ENCODE measurements around the gene BOLA1. TPM values are rescaled to one million over a fixed set of nuclear protein-coding genes. Genes with fewer than 3 reads are reported as not detected.
A peak's percentile ranks its signal among the peaks of the same experiment; 100 is the strongest.

Gene BOLA1
- total RNA-seq, 1 donor from 2014 or later, result 19.4 TPM

- no peak for DNase-seq
- TF ChIP-seq CTCF (IDR thresholded peaks at IDR 0.05; ENCODE audit: borderline replicate concordance), result no peak
- Histone ChIP-seq H3K36me3 (no peaks in the 10 kb centered on the region), H3K27ac (replicated peaks) (no peak overlapping the region), H3K4me3 (no peak overlapping the region), H3K4me1 (peaks cover 10% of the 10 kb centered on the region), H3K9me3 (replicated peaks) (no peaks in the 10 kb centered on the region), H3K27me3 (ENCODE audit: low read depth) (peaks cover 23% of the 10 kb centered on the region)
- intact Hi-C loops (cut with micrococcal nuclease), result no loop called here
Measured at GRCh38 chr1:149915429-149916192, 16.2 kb downstream of the BOLA1 start.

DNA sequence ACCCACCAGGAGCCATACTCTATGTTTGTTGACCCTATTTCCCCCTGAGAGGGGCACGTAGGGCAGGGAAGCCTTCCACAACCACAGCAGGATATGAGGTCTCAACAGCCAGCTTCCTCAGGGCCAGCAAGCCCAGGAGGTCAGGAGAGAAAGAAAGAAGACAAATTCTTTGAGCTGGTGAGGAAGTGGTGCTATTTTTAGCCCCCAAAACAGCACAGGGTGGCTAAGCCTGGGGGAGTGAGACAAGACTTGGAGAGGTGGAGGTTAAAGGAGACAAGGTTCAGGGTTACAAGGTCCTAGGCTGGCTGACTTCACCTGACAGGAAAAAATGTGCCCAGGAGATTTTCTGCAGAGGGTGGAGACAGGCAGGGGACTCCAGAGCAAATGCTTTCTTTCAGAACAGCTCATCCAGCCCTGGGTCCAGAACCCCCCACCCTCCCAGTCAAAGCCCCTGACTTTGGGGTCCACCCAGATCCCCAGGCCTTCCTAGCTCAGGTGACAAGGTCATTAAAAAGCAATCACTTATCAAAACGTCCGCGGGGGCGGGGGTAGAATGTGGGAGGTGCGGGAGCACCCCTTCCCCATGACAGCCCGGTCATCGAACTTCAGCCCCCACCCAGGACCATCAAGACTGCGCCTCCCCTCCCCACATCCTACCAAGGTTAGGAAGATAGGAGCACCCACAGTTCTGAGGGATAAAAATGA, 17.0 kb downstream of the BOLA1 start:
- peaks cover 23% of the 10 kb centered on the region for H3K27me3 ChIP-seq (ENCODE audit: low read depth)

DNA sequence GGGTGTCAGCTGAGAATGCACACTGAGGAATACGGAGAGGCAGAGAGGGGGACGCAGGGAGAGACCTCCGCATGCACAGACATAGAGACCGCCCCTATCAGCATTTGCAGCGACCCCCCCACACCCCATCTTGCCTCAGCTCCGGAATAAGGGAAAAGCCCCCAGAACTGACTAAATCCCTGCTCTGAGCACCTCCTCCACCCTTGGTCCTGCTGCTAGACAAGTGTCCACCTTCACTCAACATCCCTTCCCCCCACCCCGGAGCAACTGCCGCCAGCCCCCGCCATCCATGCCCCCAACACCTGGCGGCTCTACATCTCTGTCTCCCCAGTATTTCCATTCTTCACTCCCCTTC, 17.5 kb downstream of the BOLA1 start:
- DNase-seq, result no peak
- Histone ChIP-seq H3K27ac (replicated peaks) (no peak overlapping the region), H3K27me3 (ENCODE audit: low read depth) (peaks cover 23% of the 10 kb centered on the region), H3K4me1 (peaks cover 10% of the 10 kb centered on the region), H3K9me3 (replicated peaks) (no peaks in the 10 kb centered on the region), H3K4me3 (peak overlapping the region; percentile 59), H3K36me3 (peaks cover 5% of the 10 kb centered on the region)
- no peak for TF ChIP-seq CTCF (IDR thresholded peaks at IDR 0.05; ENCODE audit: borderline replicate concordance)
- intact Hi-C loops (cut with micrococcal nuclease), result no loop called here

More for the DNA sequence above, 17.0 kb downstream of the BOLA1 start:
- peaks cover 10% of the 10 kb centered on the region for H3K4me1 ChIP-seq
- intact Hi-C loops (cut with micrococcal nuclease), result no loop called here
- H3K27ac ChIP-seq (replicated peaks), result no peak overlapping the region
- no peaks in the 10 kb centered on the region for H3K9me3 ChIP-seq (replicated peaks)
- no peaks in the 10 kb centered on the region for H3K36me3 ChIP-seq
- DNase-seq, result no peak
- TF ChIP-seq CTCF (IDR thresholded peaks at IDR 0.05; ENCODE audit: borderline replicate concordance), result no peak
- H3K4me3 ChIP-seq, result no peak overlapping the region

GRCh38 chr1:149917571-149918144, 18.3 kb downstream of the BOLA1 start, which contains the start of gene SV2A:
TSS of gene SV2A (minus strand) at chr1:149917844. CDS start at chr1:149913840, 4,004 bp downstream.
- Histone ChIP-seq H3K4me3 (peak within 1 kb of the TSS; percentile 59), H3K9me3 (replicated peaks) (no peaks in the 10 kb centered on the region), H3K27me3 (ENCODE audit: low read depth) (peaks cover 23% of the 10 kb centered on the region), H3K36me3 (peaks cover 13% of the 10 kb centered on the region), H3K27ac (replicated peaks) (no peak within 1 kb of the TSS), H3K4me1 (peaks cover 10% of the 10 kb centered on the region)
- intact Hi-C loops (cut with micrococcal nuclease), result no loop called here
- TF ChIP-seq CTCF (IDR thresholded peaks at IDR 0.05; ENCODE audit: borderline replicate concordance), result no peak
- no peak for DNase-seq

DNA sequence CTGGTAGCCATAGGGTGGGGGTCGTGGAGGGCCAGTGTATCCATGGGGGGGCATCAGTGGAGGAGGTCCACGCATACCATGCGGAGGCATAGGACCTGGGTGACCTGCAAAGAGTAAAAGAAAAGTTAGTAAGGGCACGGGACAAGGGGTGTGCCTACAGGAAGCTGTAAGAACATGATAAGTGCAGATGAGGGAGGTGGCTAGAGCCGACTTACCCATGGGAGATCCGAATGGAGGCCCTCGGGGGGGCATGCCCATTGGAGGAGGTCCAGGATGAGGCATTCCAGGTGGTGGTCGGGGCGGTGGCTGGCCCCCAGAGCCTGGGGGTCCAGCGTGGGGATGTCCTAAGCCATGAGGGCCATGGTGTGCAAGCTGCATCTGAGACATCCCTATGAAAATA, 24.3 kb downstream of the BOLA1 start:
- intact Hi-C loops (cut with micrococcal nuclease), result no loop called here
- DNase-seq, result no peak
- Histone ChIP-seq H3K4me3 (no peak overlapping the region), H3K27me3 (ENCODE audit: low read depth) (peaks cover 3% of the 10 kb centered on the region), H3K36me3 (peaks cover 54% of the 10 kb centered on the region), H3K9me3 (replicated peaks) (no peaks in the 10 kb centered on the region), H3K4me1 (peaks cover 42% of the 10 kb centered on the region), H3K27ac (replicated peaks) (no peak overlapping the region)
- no peak for TF ChIP-seq CTCF (IDR thresholded peaks at IDR 0.05; ENCODE audit: borderline replicate concordance)

Data from left ventricle myocardium inferior (tissue), 1 donor.